ENCODE data around the gene ZNF431. TPM values are rescaled to one million over a fixed set of nuclear protein-coding genes. Genes with fewer than 3 reads are reported as not detected.
"Not testable (repeated sequence)": the region's sequence is repeated elsewhere in the genome, so short reads cannot be mapped to it uniquely, and the experiment has no call there.

ZNF431 gene
- total and polyA plus RNA-seq, 5 donors from 2014 or later, result 6.9 to 23.9 (median 8.4) TPM

- peak in 2 of 3 donors; percentile 27 to 50 for DNase-seq
Measured at GRCh38 chr19:21202865-21203494, 61.1 kb downstream of the ZNF431 start.

GRCh38 chr19:21210037-21210621 lies 68.3 kb downstream of the ZNF431 start:
- H3K4me1 ChIP-seq (ENCODE audit: control insufficient read depth, insufficient read depth, low read length, poor library complexity, severe bottlenecking), result no peaks in the 10 kb centered on the region
- H3K4me3 ChIP-seq (ENCODE audit: low read depth, low read length), result no peak overlapping the region
- Mint-ChIP-seq H3K4me1 (no peaks in the 10 kb centered on the region), H3K36me3 (no peaks in the 10 kb centered on the region), H3K27ac (no peak overlapping the region), H3K27me3 (peaks cover 6% of the 10 kb centered on the region), H3K9me3 (peaks cover 0 to 7% (median 0%) of the 10 kb centered on the region in 7 donors), H3K4me3 (no peak overlapping the region)
- DNase-seq, result no peak
- H3K27ac ChIP-seq (ENCODE audit: insufficient read depth, low read length, poor library complexity, severe bottlenecking), result no peak overlapping the region
- no peaks in the 10 kb centered on the region for H3K36me3 ChIP-seq (ENCODE audit: control insufficient read depth, insufficient read depth, low read length)
- no peak for ATAC-seq (ENCODE audit: low read depth in 2 of 2)
- no peaks in the 10 kb centered on the region for H3K9me3 ChIP-seq (ENCODE audit: control insufficient read depth in 2 of 2, low read length in 2 of 2)
- H3K27me3 ChIP-seq (ENCODE audit: control insufficient read depth, insufficient read depth, low read length), result no peaks in the 10 kb centered on the region

More at GRCh38 chr19:21202865-21203494, 61.1 kb downstream of the ZNF431 start:
- no peaks in the 10 kb centered on the region for H3K27me3 ChIP-seq (ENCODE audit: control insufficient read depth, insufficient read depth, low read length)
- peaks cover 0 to 25% (median 0%) of the 10 kb centered on the region in 7 donors for H3K9me3 Mint-ChIP-seq
- ATAC-seq (ENCODE audit: low read depth in 2 of 2), result no peak
- no peaks in the 10 kb centered on the region for H3K4me1 Mint-ChIP-seq
- H3K27me3 Mint-ChIP-seq, result no peaks in the 10 kb centered on the region
- no peaks in the 10 kb centered on the region for H3K9me3 ChIP-seq (ENCODE audit: control insufficient read depth in 2 of 2, low read length in 2 of 2)
- H3K36me3 ChIP-seq (ENCODE audit: control insufficient read depth, insufficient read depth, low read length), result no peaks in the 10 kb centered on the region
- H3K4me3 ChIP-seq (ENCODE audit: low read depth, low read length), result no peak overlapping the region
- no peak overlapping the region for H3K27ac ChIP-seq (ENCODE audit: insufficient read depth, low read length, poor library complexity, severe bottlenecking)
- no peaks in the 10 kb centered on the region for H3K4me1 ChIP-seq (ENCODE audit: control insufficient read depth, insufficient read depth, low read length, poor library complexity, severe bottlenecking)
- no peak overlapping the region for H3K27ac Mint-ChIP-seq
- no peaks in the 10 kb centered on the region for H3K36me3 Mint-ChIP-seq
- no peak overlapping the region for H3K4me3 Mint-ChIP-seq

- Histone ChIP-seq H3K4me3 (ENCODE audit: low read depth, low read length) (no peak overlapping the region), H3K4me1 (ENCODE audit: control insufficient read depth, insufficient read depth, low read length, poor library complexity, severe bottlenecking) (no peaks in the 10 kb centered on the region), H3K9me3 (ENCODE audit: control insufficient read depth in 2 of 2, low read length in 2 of 2) (peaks cover 0 to 2% of the 10 kb centered on the region in 2 experiments), H3K36me3 (ENCODE audit: control insufficient read depth, insufficient read depth, low read length) (no peaks in the 10 kb centered on the region), H3K27me3 (ENCODE audit: control insufficient read depth, insufficient read depth, low read length) (no peaks in the 10 kb centered on the region), H3K27ac (ENCODE audit: insufficient read depth, low read length, poor library complexity, severe bottlenecking) (no peak overlapping the region)
- H3K27ac Mint-ChIP-seq, result no peak overlapping the region
- ATAC-seq (ENCODE audit: low read depth in 2 of 2), result no peak
- DNase-seq, result no peak
- no peaks in the 10 kb centered on the region for H3K4me1 Mint-ChIP-seq
- H3K9me3 Mint-ChIP-seq, result peaks cover 0 to 11% (median 1%) of the 10 kb centered on the region in 7 donors
- H3K27me3 Mint-ChIP-seq, result no peaks in the 10 kb centered on the region
- no peak overlapping the region for H3K4me3 Mint-ChIP-seq
- H3K36me3 Mint-ChIP-seq, result no peaks in the 10 kb centered on the region
Measured at GRCh38 chr19:21221693-21222092, 79.9 kb downstream of the ZNF431 start.

- ATAC-seq (ENCODE audit: low read depth in 2 of 2); H3K36me3 Mint-ChIP-seq; H3K36me3 ChIP-seq (ENCODE audit: control insufficient read depth, insufficient read depth, low read length); H3K4me3 Mint-ChIP-seq; H3K27me3 Mint-ChIP-seq; H3K4me1 ChIP-seq (ENCODE audit: control insufficient read depth, insufficient read depth, low read length, poor library complexity, severe bottlenecking); H3K27ac ChIP-seq (ENCODE audit: insufficient read depth, low read length, poor library complexity, severe bottlenecking); H3K4me1 Mint-ChIP-seq; H3K4me3 ChIP-seq (ENCODE audit: low read depth, low read length); DNase-seq; H3K27me3 ChIP-seq (ENCODE audit: control insufficient read depth, insufficient read depth, low read length); H3K27ac Mint-ChIP-seq: not testable (repeated sequence)
- peaks cover 5 to 32% (median 19%) of the 10 kb centered on the region in 7 donors for H3K9me3 Mint-ChIP-seq
- H3K9me3 ChIP-seq (ENCODE audit: control insufficient read depth in 2 of 2, low read length in 2 of 2), result peaks cover 13 to 33% of the 10 kb centered on the region in 2 experiments
Measured at GRCh38 chr19:21229938-21230337, 88.1 kb downstream of the ZNF431 start.

GRCh38 chr19:21233691-21234090 lies 91.9 kb downstream of the ZNF431 start:
- no peaks in the 10 kb centered on the region for H3K4me1 Mint-ChIP-seq
- Histone ChIP-seq H3K4me1 (ENCODE audit: control insufficient read depth, insufficient read depth, low read length, poor library complexity, severe bottlenecking) (no peaks in the 10 kb centered on the region), H3K9me3 (ENCODE audit: control insufficient read depth in 2 of 2, low read length in 2 of 2) (peaks cover 11 to 30% of the 10 kb centered on the region in 2 experiments), H3K27ac (ENCODE audit: insufficient read depth, low read length, poor library complexity, severe bottlenecking) (no peak overlapping the region), H3K27me3 (ENCODE audit: control insufficient read depth, insufficient read depth, low read length) (no peaks in the 10 kb centered on the region), H3K4me3 (ENCODE audit: low read depth, low read length) (no peak overlapping the region), H3K36me3 (ENCODE audit: control insufficient read depth, insufficient read depth, low read length) (no peaks in the 10 kb centered on the region)
- H3K36me3 Mint-ChIP-seq, result peaks cover 4% of the 10 kb centered on the region
- no peaks in the 10 kb centered on the region for H3K27me3 Mint-ChIP-seq
- no peak for DNase-seq
- H3K27ac Mint-ChIP-seq, result no peak overlapping the region
- no peak overlapping the region for H3K4me3 Mint-ChIP-seq
- H3K9me3 Mint-ChIP-seq, result peaks cover 5 to 29% (median 19%) of the 10 kb centered on the region in 7 donors
- ATAC-seq (ENCODE audit: low read depth in 2 of 2), result no peak

- not testable (repeated sequence) for H3K27me3 Mint-ChIP-seq; H3K27ac ChIP-seq (ENCODE audit: insufficient read depth, low read length, poor library complexity, severe bottlenecking); H3K4me1 ChIP-seq (ENCODE audit: control insufficient read depth, insufficient read depth, low read length, poor library complexity, severe bottlenecking); H3K4me3 ChIP-seq (ENCODE audit: low read depth, low read length); H3K9me3 ChIP-seq (ENCODE audit: control insufficient read depth in 2 of 2, low read length in 2 of 2); H3K27me3 ChIP-seq (ENCODE audit: control insufficient read depth, insufficient read depth, low read length); H3K27ac Mint-ChIP-seq; H3K36me3 Mint-ChIP-seq; H3K36me3 ChIP-seq (ENCODE audit: control insufficient read depth, insufficient read depth, low read length); H3K4me1 Mint-ChIP-seq; ATAC-seq (ENCODE audit: low read depth in 2 of 2); DNase-seq; H3K4me3 Mint-ChIP-seq
- H3K9me3 Mint-ChIP-seq, result peaks cover 0 to 17% (median 3%) of the 10 kb centered on the region in 7 donors
Measured at GRCh38 chr19:21236751-21237150, 94.9 kb downstream of the ZNF431 start.

- Histone ChIP-seq H3K27ac (ENCODE audit: insufficient read depth, low read length, poor library complexity, severe bottlenecking) (no peak overlapping the region), H3K36me3 (ENCODE audit: control insufficient read depth, insufficient read depth, low read length) (no peaks in the 10 kb centered on the region), H3K9me3 (ENCODE audit: control insufficient read depth in 2 of 2, low read length in 2 of 2) (peaks cover 0 to 6% of the 10 kb centered on the region in 2 experiments), H3K27me3 (ENCODE audit: control insufficient read depth, insufficient read depth, low read length) (no peaks in the 10 kb centered on the region), H3K4me1 (ENCODE audit: control insufficient read depth, insufficient read depth, low read length, poor library complexity, severe bottlenecking) (no peaks in the 10 kb centered on the region), H3K4me3 (ENCODE audit: low read depth, low read length) (no peak overlapping the region)
- ATAC-seq (ENCODE audit: low read depth in 2 of 2), result no peak
- no peak overlapping the region for H3K4me3 Mint-ChIP-seq
- H3K4me1 Mint-ChIP-seq, result no peaks in the 10 kb centered on the region
- H3K36me3 Mint-ChIP-seq, result no peaks in the 10 kb centered on the region
- H3K9me3 Mint-ChIP-seq, result peaks cover 0 to 11% (median 3%) of the 10 kb centered on the region in 7 donors
- no peak for DNase-seq
- no peak overlapping the region for H3K27ac Mint-ChIP-seq
- H3K27me3 Mint-ChIP-seq, result no peaks in the 10 kb centered on the region
Measured at GRCh38 chr19:21238670-21239069, 96.8 kb downstream of the ZNF431 start.

Measured in CD4-positive, CD25-positive, alpha-beta regulatory T cell (primary cell).